SK-N-SH treated with all-trans-retinoic acid at 6 μM for 48 hours (cell line): ENCODE measurements around the gene UAP1.

ENCODE experiments used
- ATAC-seq: fragments of 200-7000 bp; cut with Tn5 transposase; 3 replicates; pipeline ENCODE4 v1.9.1; 2020; ENCODE audit warnings: mild to moderate bottlenecking, moderate library complexity
- ARNTL ChIP-seq: fragments of 450-650 bp; formaldehyde crosslinking; IDR thresholded peaks from 2 replicates; pipeline ENCODE4 v1.5.0; 2020; ENCODE audit warnings: low read depth, mild to moderate bottlenecking, moderate library complexity, borderline replicate concordance
- BACH2 ChIP-seq: fragments of 250-450 bp; sonication (Bioruptor Pico); IDR thresholded peaks from 2 replicates; pipeline ENCODE4 v1.9.0; 2021; ENCODE audit warnings: mild to moderate bottlenecking, borderline replicate concordance
- CSDC2 ChIP-seq: fragments of 250-450 bp; sonication (Bioruptor Pico); IDR thresholded peaks from 2 replicates; pipeline ENCODE4 v1.5.0; 2020; ENCODE audit warnings: mild to moderate bottlenecking, moderate library complexity
- CSRNP3 ChIP-seq: fragments of 250-450 bp; sonication (Bioruptor Pico); IDR thresholded peaks from 2 replicates; pipeline ENCODE4 v1.5.1; 2021; ENCODE audit warnings: mild to moderate bottlenecking, moderate library complexity
- ESRRG ChIP-seq: fragments of 250-450 bp; sonication (Bioruptor Pico); IDR thresholded peaks from 2 replicates; pipeline ENCODE4 v1.6.1; 2021; ENCODE audit warnings: mild to moderate bottlenecking
- GLIS3 ChIP-seq: fragments of 250-450 bp; sonication (Bioruptor Pico); IDR thresholded peaks from 2 replicates; pipeline ENCODE4 v1.5.0; 2020; ENCODE audit warnings: mild to moderate bottlenecking, moderate library complexity
- ISL1 ChIP-seq: fragments of 250-450 bp; sonication (Bioruptor Pico); IDR thresholded peaks from 2 replicates; pipeline ENCODE4 v2.1.2; 2022; ENCODE audit warnings: mild to moderate bottlenecking, moderate library complexity
- OSR1 ChIP-seq: fragments of 250-450 bp; sonication (Bioruptor Pico); IDR thresholded peaks from 2 replicates; pipeline ENCODE4 v1.8.0; 2022; ENCODE audit warnings: moderate library complexity, mild to moderate bottlenecking, inconsistent platforms
- PPARA ChIP-seq: fragments of 250-450 bp; sonication (Bioruptor Pico); IDR thresholded peaks from 2 replicates; pipeline ENCODE4 v1.5.0; 2020; ENCODE audit warnings: mild to moderate bottlenecking, borderline replicate concordance
- RARB ChIP-seq: fragments of 250-450 bp; sonication (Bioruptor Pico); IDR thresholded peaks from 2 replicates; pipeline ENCODE4 v1.8.0; 2021; ENCODE audit warnings: mild to moderate bottlenecking, moderate library complexity
- SNAI2 ChIP-seq: fragments of 250-450 bp; sonication (Bioruptor Pico); IDR thresholded peaks from 2 replicates; pipeline ENCODE4 v1.5.0; 2020; ENCODE audit warnings: mild to moderate bottlenecking, moderate library complexity
- TOX ChIP-seq: fragments of 250-450 bp; sonication (Bioruptor Pico); IDR thresholded peaks from 2 replicates; pipeline ENCODE4 v1.8.0; 2021; ENCODE audit warnings: mild to moderate bottlenecking, moderate library complexity, borderline replicate concordance
- TSHZ2 ChIP-seq: fragments of 250-450 bp; sonication (Bioruptor Pico); IDR thresholded peaks from 2 replicates; pipeline ENCODE4 v1.5.0; 2020; ENCODE audit warnings: mild to moderate bottlenecking, moderate library complexity
- ZC3H10 ChIP-seq: fragments of 250-450 bp; sonication (Bioruptor Pico); IDR thresholded peaks from 2 replicates; pipeline ENCODE4 v1.5.1; 2021; ENCODE audit warnings: mild to moderate bottlenecking, moderate library complexity
- ZFP3 ChIP-seq: fragments of 250-450 bp; sonication (Bioruptor Pico); IDR thresholded peaks from 2 replicates; pipeline ENCODE4 v1.5.0; 2020; ENCODE audit warnings: mild to moderate bottlenecking, moderate library complexity
- ZFP30 ChIP-seq: fragments of 450-650 bp; formaldehyde crosslinking; IDR thresholded peaks from 2 replicates; pipeline ENCODE4 v1.5.0; 2022; ENCODE audit warnings: mild to moderate bottlenecking, moderate library complexity
- ZNF565 ChIP-seq: fragments of 450-650 bp; formaldehyde crosslinking; conservative IDR thresholded peaks from 2 replicates; pipeline ENCODE4 v1.5.0; 2020; ENCODE audit warnings: low read depth, mild to moderate bottlenecking, moderate library complexity
- ZNF70 ChIP-seq: fragments of 450-650 bp; formaldehyde crosslinking; IDR thresholded peaks from 2 replicates; pipeline ENCODE4 v1.5.0; 2020; ENCODE audit warnings: mild to moderate bottlenecking, moderate library complexity
- ZNF8 ChIP-seq: fragments of 450-650 bp; formaldehyde crosslinking; IDR thresholded peaks from 2 replicates; pipeline ENCODE4 v1.5.0; 2020; ENCODE audit warnings: mild to moderate bottlenecking, moderate library complexity
- TF ChIP-seq, protein P1 (sequence below): fragments of 250-450 bp; sonication (Bioruptor Pico); IDR thresholded peaks from 2 replicates; pipeline ENCODE4 v1.8.0; 2021; ENCODE audit warnings: low read depth, mild to moderate bottlenecking, moderate library complexity, borderline replicate concordance
- TF ChIP-seq, protein P2 (sequence below): fragments of 250-450 bp; sonication (Bioruptor Pico); IDR thresholded peaks from 2 replicates; pipeline ENCODE4 v1.8.0; 2020; ENCODE audit warnings: mild to moderate bottlenecking, moderate library complexity, borderline replicate concordance
- TF ChIP-seq, protein P3 (sequence below): fragments of 250-450 bp; sonication (Bioruptor Pico); IDR thresholded peaks from 2 replicates; pipeline ENCODE4 v1.5.1; 2020; ENCODE audit warnings: low read depth, mild to moderate bottlenecking, moderate library complexity

The UAP1 gene

DNA sequence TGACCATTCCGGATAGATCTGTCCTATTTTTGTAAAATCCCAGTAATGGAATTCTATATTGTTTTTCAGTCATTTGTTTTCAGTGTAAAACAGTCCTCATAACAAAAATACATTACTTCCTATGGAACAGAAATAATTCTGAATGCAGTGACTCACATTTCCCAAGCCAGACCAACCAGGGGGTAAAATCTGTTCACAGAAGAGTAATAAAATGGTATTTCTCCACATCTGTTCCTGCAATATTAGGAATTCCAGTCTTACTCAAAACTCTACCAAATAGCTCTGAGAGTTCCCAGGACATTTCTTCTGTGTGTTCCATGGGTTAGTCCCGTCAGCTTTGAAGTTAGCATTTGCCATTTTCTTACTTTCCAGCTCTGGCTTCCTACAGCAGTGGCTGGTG, 68.1 kb downstream of the UAP1 start:
- ATAC-seq: no peak
- TF ChIP-seq ZFP3 (CRISPR knock-in tag): no peak
- TF ChIP-seq, protein P1, sequence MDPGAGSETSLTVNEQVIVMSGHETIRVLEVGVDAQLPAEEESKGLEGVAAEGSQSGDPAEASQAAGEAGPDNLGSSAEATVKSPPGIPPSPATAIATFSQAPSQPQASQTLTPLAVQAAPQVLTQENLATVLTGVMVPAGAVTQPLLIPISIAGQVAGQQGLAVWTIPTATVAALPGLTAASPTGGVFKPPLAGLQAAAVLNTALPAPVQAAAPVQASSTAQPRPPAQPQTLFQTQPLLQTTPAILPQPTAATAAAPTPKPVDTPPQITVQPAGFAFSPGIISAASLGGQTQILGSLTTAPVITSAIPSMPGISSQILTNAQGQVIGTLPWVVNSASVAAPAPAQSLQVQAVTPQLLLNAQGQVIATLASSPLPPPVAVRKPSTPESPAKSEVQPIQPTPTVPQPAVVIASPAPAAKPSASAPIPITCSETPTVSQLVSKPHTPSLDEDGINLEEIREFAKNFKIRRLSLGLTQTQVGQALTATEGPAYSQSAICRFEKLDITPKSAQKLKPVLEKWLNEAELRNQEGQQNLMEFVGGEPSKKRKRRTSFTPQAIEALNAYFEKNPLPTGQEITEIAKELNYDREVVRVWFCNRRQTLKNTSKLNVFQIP (CRISPR knock-in tag): no peak
- TF ChIP-seq BACH2 (CRISPR knock-in tag): no peak
- no peak for TF ChIP-seq PPARA (CRISPR knock-in tag)
- TF ChIP-seq ZC3H10 (CRISPR knock-in tag): no peak
- no peak for TF ChIP-seq ZFP30 (CRISPR knock-in tag)
- TF ChIP-seq TSHZ2 (CRISPR knock-in tag): no peak
- no peak for TF ChIP-seq ESRRG (CRISPR knock-in tag)
- TF ChIP-seq ZNF8 (CRISPR knock-in tag): no peak
- no peak for TF ChIP-seq ARNTL (CRISPR knock-in tag)

GRCh38 chr1:162631546-162632191, 70.1 kb downstream of the UAP1 start:
- no peak for TF ChIP-seq ISL1 (CRISPR knock-in tag)
- TF ChIP-seq, protein P2, sequence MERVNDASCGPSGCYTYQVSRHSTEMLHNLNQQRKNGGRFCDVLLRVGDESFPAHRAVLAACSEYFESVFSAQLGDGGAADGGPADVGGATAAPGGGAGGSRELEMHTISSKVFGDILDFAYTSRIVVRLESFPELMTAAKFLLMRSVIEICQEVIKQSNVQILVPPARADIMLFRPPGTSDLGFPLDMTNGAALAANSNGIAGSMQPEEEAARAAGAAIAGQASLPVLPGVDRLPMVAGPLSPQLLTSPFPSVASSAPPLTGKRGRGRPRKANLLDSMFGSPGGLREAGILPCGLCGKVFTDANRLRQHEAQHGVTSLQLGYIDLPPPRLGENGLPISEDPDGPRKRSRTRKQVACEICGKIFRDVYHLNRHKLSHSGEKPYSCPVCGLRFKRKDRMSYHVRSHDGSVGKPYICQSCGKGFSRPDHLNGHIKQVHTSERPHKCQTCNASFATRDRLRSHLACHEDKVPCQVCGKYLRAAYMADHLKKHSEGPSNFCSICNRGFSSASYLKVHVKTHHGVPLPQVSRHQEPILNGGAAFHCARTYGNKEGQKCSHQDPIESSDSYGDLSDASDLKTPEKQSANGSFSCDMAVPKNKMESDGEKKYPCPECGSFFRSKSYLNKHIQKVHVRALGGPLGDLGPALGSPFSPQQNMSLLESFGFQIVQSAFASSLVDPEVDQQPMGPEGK (CRISPR knock-in tag): peak; percentile 77; the same call in 1 of the 2 replicates
- peak; percentile 76 for ATAC-seq

- peak; percentile 71 for ATAC-seq
- TF ChIP-seq, protein P3, sequence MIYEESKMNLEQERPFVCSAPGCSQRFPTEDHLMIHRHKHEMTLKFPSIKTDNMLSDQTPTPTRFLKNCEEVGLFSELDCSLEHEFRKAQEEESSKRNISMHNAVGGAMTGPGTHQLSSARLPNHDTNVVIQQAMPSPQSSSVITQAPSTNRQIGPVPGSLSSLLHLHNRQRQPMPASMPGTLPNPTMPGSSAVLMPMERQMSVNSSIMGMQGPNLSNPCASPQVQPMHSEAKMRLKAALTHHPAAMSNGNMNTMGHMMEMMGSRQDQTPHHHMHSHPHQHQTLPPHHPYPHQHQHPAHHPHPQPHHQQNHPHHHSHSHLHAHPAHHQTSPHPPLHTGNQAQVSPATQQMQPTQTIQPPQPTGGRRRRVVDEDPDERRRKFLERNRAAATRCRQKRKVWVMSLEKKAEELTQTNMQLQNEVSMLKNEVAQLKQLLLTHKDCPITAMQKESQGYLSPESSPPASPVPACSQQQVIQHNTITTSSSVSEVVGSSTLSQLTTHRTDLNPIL (CRISPR knock-in tag): no peak
- TF ChIP-seq TOX: peak; percentile 42; the same call in 1 of the 2 replicates
- no peak for TF ChIP-seq PPARA (CRISPR knock-in tag)
- no peak for TF ChIP-seq ZNF565
- peak; percentile 66; the same call in 1 of the 2 replicates for TF ChIP-seq ZNF8 (CRISPR knock-in tag)
- TF ChIP-seq RARB (CRISPR knock-in tag): no peak
- no peak for TF ChIP-seq BACH2 (CRISPR knock-in tag)
- no peak for TF ChIP-seq SNAI2 (CRISPR knock-in tag)
- TF ChIP-seq, protein P1 (CRISPR knock-in tag): peak; percentile 75; the same call in 1 of the 2 replicates
- TF ChIP-seq ZFP3 (CRISPR knock-in tag): no peak
- no peak for TF ChIP-seq ZC3H10 (CRISPR knock-in tag)
- no peak for TF ChIP-seq GLIS3 (CRISPR knock-in tag)
- TF ChIP-seq ISL1 (CRISPR knock-in tag): no peak
- TF ChIP-seq ARNTL (CRISPR knock-in tag): no peak
- TF ChIP-seq OSR1 (CRISPR knock-in tag): 0 out of 2 replicates have a peak, but pooled peaks have one; percentile 46
- TF ChIP-seq, protein P2 (CRISPR knock-in tag): no peak
- no peak for TF ChIP-seq ZNF70 (CRISPR knock-in tag)
- no peak for TF ChIP-seq CSDC2 (CRISPR knock-in tag)
- TF ChIP-seq ZFP30 (CRISPR knock-in tag): no peak
- TF ChIP-seq CSRNP3 (CRISPR knock-in tag): no peak
- no peak for TF ChIP-seq ESRRG (CRISPR knock-in tag)
Measured at GRCh38 chr1:162632217-162632666, 70.7 kb downstream of the UAP1 start, which contains the start of gene DDR2. Gene DDR2 (plus strand): TSS chr1:162632464. CDS start chr1:162719064, 86,600 bp downstream.
